Uterus (tissue), 2 donors: ENCODE results near the gene KLHL12.

ENCODE experiments used
- POLR2A ChIP-seq, 2 donors: fragments of 450-650 bp; IDR thresholded peaks; one replicate each; pipeline ENCODE4 v1.6.1; 2016; ENCODE audit warnings: antibody characterized with exemption in 2 of 2, mild to moderate bottlenecking in 1 of 2, moderate library complexity in 1 of 2
- TF ChIP-seq, protein P1 (sequence below), 4 experiments: fragments of 200-600 bp in 2 of 4; fragments of 450-650 bp in 2 of 4; sonication (generic) in 2 of 4; IDR thresholded peaks; one replicate each; pipeline ENCODE4 v1.5.1; 2016 to 2019; ENCODE audit warnings: antibody characterized with exemption in 4 of 4, mild to moderate bottlenecking in 2 of 4, moderate library complexity in 1 of 4

DNA sequence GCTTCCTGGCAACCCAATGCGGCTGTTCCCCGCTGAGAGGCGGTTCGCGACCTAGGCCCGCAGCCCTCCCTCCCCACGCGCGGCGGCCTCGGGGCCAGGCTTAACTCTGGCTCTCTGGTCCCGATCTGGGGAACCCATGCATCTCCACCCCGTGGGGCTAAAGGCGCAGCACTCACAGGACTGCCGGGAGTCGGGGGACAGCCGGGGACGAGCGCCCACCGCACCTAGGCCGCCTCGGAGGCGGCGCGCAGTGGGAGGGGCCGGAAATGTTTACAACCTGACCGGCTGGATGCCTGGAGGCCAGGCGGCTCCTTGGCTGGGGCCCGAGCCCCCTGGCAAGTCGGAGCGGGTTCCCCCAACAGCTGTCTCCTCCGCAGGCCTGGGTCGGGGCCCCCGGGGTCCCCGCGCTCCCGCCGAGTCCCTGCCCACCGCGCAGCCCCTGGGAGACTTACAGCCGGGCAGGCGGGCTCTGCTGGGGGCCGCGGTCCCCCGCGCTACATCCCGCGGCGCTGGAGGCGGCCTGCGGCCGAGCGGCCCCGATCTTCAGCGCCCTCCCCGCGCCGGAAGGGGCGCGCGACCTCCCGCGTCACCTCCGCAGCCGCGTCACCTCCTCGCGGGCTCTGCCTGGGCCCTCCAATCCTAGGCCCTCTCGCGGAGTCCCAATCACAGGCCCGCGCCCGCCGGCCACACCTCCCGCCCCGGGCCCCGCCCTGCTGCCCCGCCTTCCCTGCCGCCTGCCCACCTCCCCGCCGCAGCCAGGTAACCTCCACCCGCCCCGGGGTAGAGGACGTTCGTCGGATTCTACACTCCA lies 30.9 kb upstream of the KLHL12 start, which contains the start of gene ADIPOR1:
- TF ChIP-seq, protein P1, sequence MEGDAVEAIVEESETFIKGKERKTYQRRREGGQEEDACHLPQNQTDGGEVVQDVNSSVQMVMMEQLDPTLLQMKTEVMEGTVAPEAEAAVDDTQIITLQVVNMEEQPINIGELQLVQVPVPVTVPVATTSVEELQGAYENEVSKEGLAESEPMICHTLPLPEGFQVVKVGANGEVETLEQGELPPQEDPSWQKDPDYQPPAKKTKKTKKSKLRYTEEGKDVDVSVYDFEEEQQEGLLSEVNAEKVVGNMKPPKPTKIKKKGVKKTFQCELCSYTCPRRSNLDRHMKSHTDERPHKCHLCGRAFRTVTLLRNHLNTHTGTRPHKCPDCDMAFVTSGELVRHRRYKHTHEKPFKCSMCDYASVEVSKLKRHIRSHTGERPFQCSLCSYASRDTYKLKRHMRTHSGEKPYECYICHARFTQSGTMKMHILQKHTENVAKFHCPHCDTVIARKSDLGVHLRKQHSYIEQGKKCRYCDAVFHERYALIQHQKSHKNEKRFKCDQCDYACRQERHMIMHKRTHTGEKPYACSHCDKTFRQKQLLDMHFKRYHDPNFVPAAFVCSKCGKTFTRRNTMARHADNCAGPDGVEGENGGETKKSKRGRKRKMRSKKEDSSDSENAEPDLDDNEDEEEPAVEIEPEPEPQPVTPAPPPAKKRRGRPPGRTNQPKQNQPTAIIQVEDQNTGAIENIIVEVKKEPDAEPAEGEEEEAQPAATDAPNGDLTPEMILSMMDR (IDR thresholded peaks at IDR 0.05): peak in 1 of 4 experiments; percentile 30
- peak; percentile 93 to 98 for TF ChIP-seq POLR2A (IDR thresholded peaks at IDR 0.05)
